Measurements from ENCODE around the gene TDRD12. TPM values are rescaled to one million over a fixed set of nuclear protein-coding genes. Genes with fewer than 3 reads are reported as not detected.

TDRD12 gene
- total and polyA plus RNA-seq, 2 experiments from 2014 or later = 0.68 to 2.8 TPM

- no peak for TF ChIP-seq EZH2phosphoT487 (IDR thresholded peaks at IDR 0.05; ENCODE audit: unreplicated experiment)
- no peak for TF ChIP-seq NANOG (IDR thresholded peaks at IDR 0.05; ENCODE audit: borderline replicate concordance)
- TF ChIP-seq POLR2AphosphoS5 (IDR thresholded peaks at IDR 0.05; ENCODE audit: low read depth) = no peak
- TF ChIP-seq STAT1 (IDR thresholded peaks at IDR 0.05; ENCODE audit: unreplicated experiment) = no peak
- no peak for TF ChIP-seq CTCF (conservative IDR thresholded peaks at IDR 0.05; ENCODE audit: low read depth in 2 of 2)
These were observed 138.0 kb downstream of the TDRD12 start (continued) for GRCh38 chr19:32857584-32857983.

GRCh38 chr19:32858155-32858554, 138.6 kb downstream of the TDRD12 start:
- ATAC-seq = no peak
- Mint-ChIP-seq H3K27ac (no peak overlapping the region), H3K27me3 (ENCODE audit: insufficient read depth, low read depth, poor library complexity) (peaks cover 1% of the 10 kb centered on the region)
- TF ChIP-seq JUNB (IDR thresholded peaks at IDR 0.05; ENCODE audit: unreplicated experiment) (no peak), CTCF (conservative IDR thresholded peaks at IDR 0.05; ENCODE audit: low read depth in 2 of 2) (no peak), ETS1 (IDR thresholded peaks at IDR 0.05) (no peak), NANOG (IDR thresholded peaks at IDR 0.05; ENCODE audit: borderline replicate concordance) (no peak), CREB1 (CRISPR knock-in tag; IDR thresholded peaks at IDR 0.05; ENCODE audit: low read depth) (no peak), ZNF114 (CRISPR knock-in tag; IDR thresholded peaks at IDR 0.05) (no peak), EZH2phosphoT487 (IDR thresholded peaks at IDR 0.05; ENCODE audit: unreplicated experiment) (no peak), ZNF331 (CRISPR knock-in tag; IDR thresholded peaks at IDR 0.05; ENCODE audit: low read depth) (no peak), REST (IDR thresholded peaks at IDR 0.05; ENCODE audit: unreplicated experiment) (no peak), POLR2AphosphoS5 (IDR thresholded peaks at IDR 0.05; ENCODE audit: low read depth) (no peak), STAT1 (IDR thresholded peaks at IDR 0.05; ENCODE audit: unreplicated experiment) (no peak), EZH2 (IDR thresholded peaks at IDR 0.05; ENCODE audit: low read depth, unreplicated experiment) (no peak)

More at GRCh38 chr19:32858155-32858554, 138.6 kb downstream of the TDRD12 start:
- H3K4me2 ChIP-seq = no peak overlapping the region
- H2AFZ ChIP-seq = no peak overlapping the region
- H3K79me2 ChIP-seq (replicated peaks; ENCODE audit: insufficient read depth) = no peaks in the 10 kb centered on the region
- no peaks in the 10 kb centered on the region for H3K27me3 ChIP-seq (ENCODE audit: insufficient read depth)
- Mint-ChIP-seq H3K9me3 (no peaks in the 10 kb centered on the region; the same call in 2 of the 3 replicates), H3K4me3 (no peak overlapping the region), H3K4me1 (no peaks in the 10 kb centered on the region), H3K36me3 (ENCODE audit: low read depth) (no peaks in the 10 kb centered on the region)
- no peaks in the 10 kb centered on the region for H3K36me3 ChIP-seq (ENCODE audit: insufficient read depth)
- no peak overlapping the region for H3K27ac ChIP-seq (ENCODE audit: low read depth)
- no peaks in the 10 kb centered on the region for H4K20me1 ChIP-seq (replicated peaks; ENCODE audit: insufficient read depth)
- no peaks in the 10 kb centered on the region for H3K9me2 ChIP-seq (ENCODE audit: insufficient read depth)
- DNase-seq (ENCODE audit: low spot score) = no peak
- H3K4me1 ChIP-seq (ENCODE audit: insufficient read depth) = no peaks in the 10 kb centered on the region
- H3F3A ChIP-seq (replicated peaks; ENCODE audit: low read depth) = no peaks in the 10 kb centered on the region
- H3K4me3 ChIP-seq = no peak overlapping the region
